ENCODE measurements around the gene FNBP1L. TPM values are rescaled to one million over a fixed set of nuclear protein-coding genes. Genes with fewer than 3 reads are reported as not detected.
A peak's percentile ranks its signal among the peaks of the same experiment; 100 is the strongest.

Gene FNBP1L
- polyA plus RNA-seq (ENCODE audit: low read depth in 6 of 6), result 1 to 10 TPM in 5 of 6 donors, not detected in 1; 1.6 to 4.6 (median 2.2) TPM

- peaks cover 0 to 7% of the 10 kb centered on the region in 2 donors for H3K36me3 Mint-ChIP-seq
- DNase-seq (peak; percentile 64), ATAC-seq (ENCODE audit: low read depth in 2 of 2) (peak; percentile 78 to 79)
- H3K9me3 Mint-ChIP-seq, result no peaks in the 10 kb centered on the region
- peak within 1 kb of the TSS; percentile 86 to 99 (median 98) for H3K4me3 Mint-ChIP-seq
- H3K27me3 Mint-ChIP-seq, result peaks cover 0 to 5% (median 4%) of the 10 kb centered on the region in 3 donors
- H3K27ac Mint-ChIP-seq, result peak within 1 kb of the TSS in 5 of 6 donors; percentile 54 to 97 (median 91)
- H3K4me1 Mint-ChIP-seq, result peaks cover 12 to 34% (median 33%) of the 10 kb centered on the region in 3 donors
Measured at GRCh38 chr1:93447481-93448291, at the start of gene FNBP1L. Gene FNBP1L (plus strand): TSS chr1:93448118. CDS start chr1:93448282, 164 bp downstream.

- no peak overlapping the region for H3K4me3 Mint-ChIP-seq
- no peak for ATAC-seq (ENCODE audit: low read depth in 2 of 2)
- H3K4me1 Mint-ChIP-seq, result no peaks in the 10 kb centered on the region
- no peak for DNase-seq
- peaks cover 0 to 3% (median 0%) of the 10 kb centered on the region in 7 donors for H3K9me3 Mint-ChIP-seq
- H3K27ac Mint-ChIP-seq, result no peak overlapping the region
- H3K27me3 Mint-ChIP-seq, result peaks cover 0 to 2% (median 0%) of the 10 kb centered on the region in 3 donors
- H3K36me3 Mint-ChIP-seq, result no peaks in the 10 kb centered on the region
Measured at GRCh38 chr1:93399781-93400180, 48.1 kb upstream of the FNBP1L start.

DNA sequence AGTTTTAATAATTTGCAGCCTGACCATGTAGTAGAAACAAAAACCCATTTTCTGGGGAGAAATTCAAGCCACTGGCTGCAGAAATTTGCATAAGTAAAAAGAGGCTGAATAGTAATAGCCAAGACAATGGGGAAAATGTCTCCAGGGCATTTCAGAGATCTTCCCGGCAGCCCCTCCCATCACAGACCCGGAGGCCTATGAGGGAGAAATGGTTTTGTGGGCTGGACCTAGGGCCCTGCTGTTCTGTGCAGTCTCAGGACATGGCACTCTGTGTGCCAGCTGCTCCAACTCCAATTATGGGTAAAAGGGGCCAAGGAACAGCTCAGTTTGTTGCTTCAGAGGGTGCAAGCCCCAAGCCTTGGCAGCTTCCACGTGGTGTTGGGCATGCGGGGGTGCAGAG is 39.7 kb upstream of the FNBP1L start:
- H3K4me3 Mint-ChIP-seq, result no peak overlapping the region
- peaks cover 0 to 6% (median 3%) of the 10 kb centered on the region in 7 donors for H3K9me3 Mint-ChIP-seq
- DNase-seq (no peak), ATAC-seq (ENCODE audit: low read depth in 2 of 2) (no peak)
- H3K27me3 Mint-ChIP-seq, result peaks cover 0 to 22% (median 0%) of the 10 kb centered on the region in 3 donors
- no peaks in the 10 kb centered on the region for H3K36me3 Mint-ChIP-seq
- no peak overlapping the region for H3K27ac Mint-ChIP-seq
- no peaks in the 10 kb centered on the region for H3K4me1 Mint-ChIP-seq

DNA sequence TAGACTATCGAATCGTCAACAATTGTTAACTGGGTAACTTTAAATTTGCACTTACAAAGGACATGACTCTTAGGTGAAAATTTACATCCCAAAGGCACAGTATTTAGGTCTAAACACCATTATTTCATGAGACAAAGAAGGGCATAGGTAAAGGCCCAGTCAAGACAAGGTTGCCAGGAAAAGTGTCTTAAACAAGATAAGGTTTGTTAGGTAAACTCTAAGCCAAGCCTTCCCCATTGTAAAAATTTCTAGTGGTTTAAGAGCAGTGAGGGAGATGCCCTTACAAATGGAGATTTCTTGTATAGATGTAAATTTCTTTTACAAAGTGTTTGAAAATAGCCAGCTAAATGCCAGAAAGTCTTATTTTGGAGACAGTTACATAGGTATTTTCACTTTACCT is 36.9 kb upstream of the FNBP1L start:
- Mint-ChIP-seq H3K36me3 (no peaks in the 10 kb centered on the region), H3K27ac (no peak overlapping the region), H3K4me3 (no peak overlapping the region), H3K4me1 (peaks cover 9 to 19% (median 13%) of the 10 kb centered on the region in 3 donors), H3K27me3 (peaks cover 0 to 9% (median 0%) of the 10 kb centered on the region in 3 donors), H3K9me3 (peaks cover 0 to 5% (median 3%) of the 10 kb centered on the region in 7 donors)
- DNase-seq (no peak), ATAC-seq (ENCODE audit: low read depth in 2 of 2) (no peak)

DNA sequence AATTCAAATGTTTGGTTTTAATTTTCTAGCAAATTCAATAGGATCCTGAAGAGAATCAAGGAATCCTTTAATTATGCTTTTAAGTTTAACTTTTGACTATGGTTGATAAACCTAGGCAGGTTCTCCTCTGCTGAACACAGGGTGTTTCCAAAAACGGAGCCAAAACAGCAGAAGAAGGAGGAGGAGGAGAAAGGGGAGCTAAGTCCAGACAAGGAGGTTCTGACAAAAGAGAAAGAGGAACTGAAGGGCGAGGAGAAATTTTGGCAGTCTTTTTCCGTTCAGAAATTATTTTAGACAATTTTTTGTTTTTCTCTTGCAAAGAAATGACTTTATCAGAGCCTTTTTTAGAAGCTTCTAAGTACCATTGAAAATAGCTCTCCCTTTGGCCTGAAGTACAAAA is 33.2 kb upstream of the FNBP1L start:
- Mint-ChIP-seq H3K27ac (peak overlapping the region in 4 of 6 donors; percentile 10 to 91 (median 88)), H3K9me3 (peaks cover 0 to 5% (median 0%) of the 10 kb centered on the region in 7 donors), H3K36me3 (no peaks in the 10 kb centered on the region), H3K27me3 (peaks cover 0 to 4% (median 0%) of the 10 kb centered on the region in 3 donors), H3K4me3 (peak overlapping the region in 7 of 8 donors; percentile 7 to 83 (median 62)), H3K4me1 (peaks cover 15 to 27% (median 18%) of the 10 kb centered on the region in 3 donors)
- ATAC-seq (ENCODE audit: low read depth in 2 of 2) (peak; percentile 77 to 83), DNase-seq (peak; percentile 8)

GRCh38 chr1:93415296-93415695 is 32.6 kb upstream of the FNBP1L start:
- no peak for ATAC-seq (ENCODE audit: low read depth in 2 of 2)
- peak overlapping the region in 4 of 8 donors; percentile 6 to 62 (median 47) for H3K4me3 Mint-ChIP-seq
- H3K4me1 Mint-ChIP-seq, result peaks cover 15 to 27% (median 18%) of the 10 kb centered on the region in 3 donors
- peaks cover 0 to 5% (median 0%) of the 10 kb centered on the region in 7 donors for H3K9me3 Mint-ChIP-seq
- DNase-seq, result no peak
- no peaks in the 10 kb centered on the region for H3K36me3 Mint-ChIP-seq
- peak overlapping the region in 2 of 6 donors; percentile 10 to 84 for H3K27ac Mint-ChIP-seq
- H3K27me3 Mint-ChIP-seq, result peaks cover 0 to 4% (median 0%) of the 10 kb centered on the region in 3 donors

- peaks cover 0 to 5% (median 0%) of the 10 kb centered on the region in 7 donors for H3K9me3 Mint-ChIP-seq
- H3K4me1 Mint-ChIP-seq, result peaks cover 15 to 27% (median 18%) of the 10 kb centered on the region in 3 donors
- H3K27ac Mint-ChIP-seq, result peak overlapping the region in 2 of 6 donors; percentile 10 to 37
- no peaks in the 10 kb centered on the region for H3K36me3 Mint-ChIP-seq
- DNase-seq, result peak; percentile 10
- peaks cover 4 to 7% (median 6%) of the 10 kb centered on the region in 3 donors for H3K27me3 Mint-ChIP-seq
- no peak overlapping the region for H3K4me3 Mint-ChIP-seq
- ATAC-seq (ENCODE audit: low read depth in 2 of 2), result peak; percentile 60 to 69
Measured at GRCh38 chr1:93416183-93416582, 31.7 kb upstream of the FNBP1L start.

- DNase-seq, result no peak
- Mint-ChIP-seq H3K4me1 (peaks cover 15 to 24% (median 18%) of the 10 kb centered on the region in 3 donors), H3K4me3 (no peak overlapping the region), H3K36me3 (no peaks in the 10 kb centered on the region), H3K9me3 (peaks cover 0 to 5% (median 0%) of the 10 kb centered on the region in 7 donors), H3K27ac (peak overlapping the region in 1 of 6 donors; percentile 65), H3K27me3 (peaks cover 4 to 10% (median 6%) of the 10 kb centered on the region in 3 donors)
- no peak for ATAC-seq (ENCODE audit: low read depth in 2 of 2)
Measured at GRCh38 chr1:93419344-93419743, 28.6 kb upstream of the FNBP1L start.

DNA sequence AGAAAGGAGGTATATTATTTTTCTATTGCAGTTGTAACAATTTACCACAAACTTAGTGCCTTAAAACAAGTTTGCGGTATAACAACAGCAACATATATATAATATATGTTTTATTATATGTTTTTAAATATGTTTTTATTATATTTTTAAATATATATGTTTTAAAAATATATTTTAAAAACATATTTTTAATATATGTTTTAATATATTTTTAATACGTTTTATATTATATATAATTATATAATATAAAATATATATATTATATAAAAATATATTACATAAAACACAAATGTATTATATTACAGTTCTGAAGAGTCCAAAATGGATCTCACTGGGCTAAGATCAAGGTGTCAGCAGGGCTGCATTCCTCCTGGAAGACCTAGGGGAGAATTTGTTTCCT is 27.5 kb upstream of the FNBP1L start:
- Mint-ChIP-seq H3K4me1 (peaks cover 8 to 14% (median 11%) of the 10 kb centered on the region in 3 donors), H3K9me3 (peaks cover 0 to 5% (median 0%) of the 10 kb centered on the region in 7 donors), H3K4me3 (no peak overlapping the region), H3K27ac (no peak overlapping the region), H3K27me3 (peaks cover 4 to 10% (median 6%) of the 10 kb centered on the region in 3 donors), H3K36me3 (no peaks in the 10 kb centered on the region)
- no peak for DNase-seq
- ATAC-seq (ENCODE audit: low read depth in 2 of 2), result no peak

- Mint-ChIP-seq H3K27me3 (peaks cover 0 to 6% (median 3%) of the 10 kb centered on the region in 3 donors), H3K4me3 (no peak overlapping the region), H3K27ac (no peak overlapping the region), H3K4me1 (no peaks in the 10 kb centered on the region), H3K36me3 (no peaks in the 10 kb centered on the region), H3K9me3 (peaks cover 0 to 3% (median 0%) of the 10 kb centered on the region in 7 donors)
- ATAC-seq (ENCODE audit: low read depth in 2 of 2) (no peak), DNase-seq (no peak)
Measured at GRCh38 chr1:93426181-93426580, 21.7 kb upstream of the FNBP1L start.

- no peak overlapping the region for H3K4me3 Mint-ChIP-seq
- DNase-seq, result no peak
Measured at GRCh38 chr1:93427656-93428055, 20.3 kb upstream of the FNBP1L start.

DNA sequence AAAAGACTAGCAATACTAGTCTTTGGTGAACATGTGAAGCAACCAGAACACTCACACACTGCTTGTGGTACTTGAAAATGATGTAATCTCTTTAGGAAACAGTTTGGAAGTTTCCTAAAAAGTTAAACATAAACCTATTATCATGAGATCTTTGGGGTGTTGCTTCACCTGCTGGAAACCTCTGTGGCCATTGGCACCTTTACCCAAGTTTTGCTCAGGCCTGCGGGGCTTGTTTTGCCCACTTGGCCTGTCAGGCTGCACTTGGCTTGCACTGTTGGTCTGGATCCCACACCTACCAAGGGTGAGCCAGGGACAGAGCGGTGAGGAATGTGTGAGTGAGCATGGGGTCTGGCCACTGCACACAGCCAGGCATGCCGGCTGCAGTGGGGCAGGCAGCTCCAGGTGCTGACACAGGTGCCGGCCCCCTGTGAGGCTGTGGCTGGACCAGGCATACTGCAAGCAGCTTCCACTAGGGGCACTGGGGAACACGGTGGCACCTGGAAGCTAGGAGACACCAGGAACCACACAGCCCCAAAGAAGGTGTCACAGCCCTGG is 14.4 kb upstream of the FNBP1L start:
- no peaks in the 10 kb centered on the region for H3K9me3 Mint-ChIP-seq

More at GRCh38 chr1:93427656-93428055, 20.3 kb upstream of the FNBP1L start:
- Mint-ChIP-seq H3K27me3 (peaks cover 0 to 6% (median 0%) of the 10 kb centered on the region in 3 donors), H3K9me3 (peaks cover 0 to 3% (median 0%) of the 10 kb centered on the region in 7 donors), H3K4me1 (no peaks in the 10 kb centered on the region), H3K36me3 (no peaks in the 10 kb centered on the region), H3K27ac (no peak overlapping the region)
- no peak for ATAC-seq (ENCODE audit: low read depth in 2 of 2)

DNA sequence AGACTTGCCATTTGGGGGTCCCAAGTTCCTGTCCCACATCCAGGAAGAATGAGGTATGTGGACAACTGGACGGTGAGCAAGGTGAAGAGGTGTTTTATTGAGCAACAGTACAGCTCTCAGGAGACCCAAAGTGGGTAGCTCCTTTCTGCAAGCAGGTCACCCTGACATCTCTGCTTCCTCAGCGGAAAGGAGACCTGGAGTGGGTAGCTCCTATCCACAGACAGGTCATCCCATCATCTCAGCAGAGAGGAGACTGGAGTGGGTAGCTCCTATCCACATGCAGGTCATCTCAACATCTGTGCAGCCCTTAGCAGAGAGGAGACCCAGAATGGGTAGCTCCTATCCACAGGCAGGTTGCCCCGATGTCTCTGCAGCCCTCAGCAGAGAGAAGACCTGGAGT is 13.8 kb upstream of the FNBP1L start:
- Mint-ChIP-seq H3K4me3 (no peak overlapping the region), H3K36me3 (no peaks in the 10 kb centered on the region), H3K27ac (no peak overlapping the region), H3K9me3 (no peaks in the 10 kb centered on the region), H3K4me1 (no peaks in the 10 kb centered on the region), H3K27me3 (no peaks in the 10 kb centered on the region)
- ATAC-seq (ENCODE audit: low read depth in 2 of 2) (no peak), DNase-seq (no peak)

More for the DNA sequence above, 14.4 kb upstream of the FNBP1L start:
- H3K27me3 Mint-ChIP-seq, result no peaks in the 10 kb centered on the region
- no peaks in the 10 kb centered on the region for H3K36me3 Mint-ChIP-seq
- H3K4me3 Mint-ChIP-seq, result no peak overlapping the region
- no peaks in the 10 kb centered on the region for H3K4me1 Mint-ChIP-seq
- DNase-seq, result no peak
- no peak overlapping the region for H3K27ac Mint-ChIP-seq
- ATAC-seq (ENCODE audit: low read depth in 2 of 2), result no peak

Measured in naive B cell (primary cell).